GM04503 (cell line): ENCODE measurements around the gene TDO2.
"Not testable (repeated sequence)": the region's sequence is repeated elsewhere in the genome, so short reads cannot be mapped to it uniquely, and the experiment has no call there.

Experiments used
- DNase-seq: peaks from one replicate; pipeline ENCODE4 v3.0.0-alpha.2; 2012; ENCODE audit warnings: low read depth

The TDO2 gene

DNA sequence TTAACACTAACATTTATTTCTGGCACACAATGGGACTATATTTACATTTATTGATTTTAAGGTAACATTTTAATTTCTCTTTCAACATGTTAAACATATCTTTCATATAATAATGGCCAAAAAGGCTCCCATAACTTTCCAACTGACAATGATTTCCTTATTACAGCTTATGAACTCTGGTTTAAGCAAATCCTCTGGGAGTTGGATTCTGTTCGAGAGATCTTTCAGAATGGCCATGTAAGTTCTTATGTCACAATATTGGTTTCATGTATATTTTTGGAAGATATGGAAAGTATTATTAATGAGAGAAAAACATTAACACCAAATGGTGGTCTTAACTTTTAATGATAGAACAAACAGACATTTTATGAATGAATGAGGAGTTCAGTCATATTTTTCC, 4.1 kb downstream of the TDO2 start:
- DNase-seq = no peak

DNA sequence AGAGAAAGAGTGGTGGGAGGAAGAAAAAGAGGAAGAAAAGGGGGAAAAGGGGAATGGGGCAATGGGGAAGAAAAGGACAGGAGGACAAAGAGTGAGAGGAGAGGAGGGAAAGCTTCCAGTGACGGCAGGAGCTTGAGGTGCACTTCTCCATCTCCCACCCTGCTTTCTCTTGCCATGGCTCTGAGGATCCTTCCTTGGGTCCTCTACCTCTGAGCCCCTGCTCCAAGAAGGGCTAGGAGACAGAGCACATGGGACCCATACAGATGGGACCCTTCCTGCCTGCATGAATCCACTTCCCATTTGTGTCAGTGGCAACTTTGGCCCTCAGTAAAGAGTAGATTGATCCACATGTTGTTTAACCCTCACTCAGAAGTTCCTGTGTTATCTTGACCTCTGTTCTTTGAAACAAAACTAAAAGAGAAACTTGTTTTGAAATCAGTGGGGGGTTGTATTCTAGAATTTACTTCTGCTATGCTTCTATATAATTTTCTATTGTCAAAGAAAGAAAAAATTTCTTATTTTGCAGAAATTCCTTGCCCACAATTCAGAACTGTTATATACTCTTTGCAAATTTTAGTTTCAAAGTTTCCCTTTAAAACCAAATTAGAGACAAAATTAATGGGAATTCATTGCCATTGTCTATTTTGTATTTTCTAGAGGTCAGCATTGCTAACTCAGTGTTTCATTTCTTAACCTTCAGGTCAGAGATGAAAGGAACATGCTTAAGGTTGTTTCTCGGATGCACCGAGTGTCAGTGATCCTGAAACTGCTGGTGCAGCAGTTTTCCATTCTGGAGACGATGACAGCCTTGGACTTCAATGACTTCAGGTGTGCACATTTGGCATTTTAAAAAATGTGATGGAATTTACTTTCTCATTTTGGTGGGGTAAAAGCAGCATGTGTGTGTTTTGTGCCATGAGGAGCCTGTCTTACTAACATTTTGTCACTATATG, 5.0 kb downstream of the TDO2 start:
- DNase-seq = no peak

DNA sequence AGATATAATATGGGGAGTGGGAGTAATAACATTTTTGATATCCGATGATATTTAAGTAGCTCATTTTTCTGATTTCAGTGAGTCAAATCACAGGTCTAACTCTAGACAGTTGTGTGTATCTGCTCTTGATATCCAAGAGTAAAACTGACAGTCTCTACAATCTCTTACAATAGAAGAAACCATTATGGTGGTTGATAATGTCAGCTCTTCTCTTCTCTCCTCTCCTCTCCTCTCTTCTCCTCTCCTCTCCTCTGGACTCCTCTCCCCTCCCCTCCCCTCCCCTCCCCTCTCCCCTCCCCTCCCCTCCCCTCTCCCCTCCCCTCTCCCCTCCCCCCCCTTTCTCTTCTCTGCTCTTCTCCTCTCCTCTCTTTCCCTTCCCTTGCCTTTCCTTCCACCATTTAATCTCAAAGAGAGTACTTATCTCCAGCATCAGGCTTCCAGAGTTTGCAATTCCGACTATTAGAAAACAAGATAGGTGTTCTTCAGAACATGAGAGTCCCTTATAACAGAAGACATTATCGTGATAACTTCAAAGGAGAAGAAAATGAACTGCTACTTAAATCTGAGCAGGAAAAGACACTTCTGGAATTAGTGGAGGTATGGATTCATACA, 6.2 kb downstream of the TDO2 start:
- DNase-seq = no peak

DNA sequence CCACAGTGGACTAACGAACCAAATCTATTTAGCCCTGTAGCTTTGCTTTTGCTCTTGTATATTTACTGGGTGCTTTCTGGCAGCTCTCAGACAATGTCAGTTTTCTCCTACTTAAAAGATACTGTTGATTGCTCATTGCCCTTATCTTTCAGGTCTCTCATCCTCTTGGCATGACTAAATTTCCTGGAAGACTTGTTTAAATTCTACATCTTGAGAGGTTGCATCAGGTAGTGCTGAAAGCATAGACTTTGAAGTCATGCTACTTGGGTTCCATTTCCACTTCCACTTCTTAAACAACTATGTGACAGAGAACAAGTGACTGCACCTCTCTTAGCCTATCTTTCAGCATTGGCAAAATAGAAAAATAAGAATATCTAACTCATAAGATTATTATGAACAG, 8.4 kb downstream of the TDO2 start:
- DNase-seq = no peak

DNA sequence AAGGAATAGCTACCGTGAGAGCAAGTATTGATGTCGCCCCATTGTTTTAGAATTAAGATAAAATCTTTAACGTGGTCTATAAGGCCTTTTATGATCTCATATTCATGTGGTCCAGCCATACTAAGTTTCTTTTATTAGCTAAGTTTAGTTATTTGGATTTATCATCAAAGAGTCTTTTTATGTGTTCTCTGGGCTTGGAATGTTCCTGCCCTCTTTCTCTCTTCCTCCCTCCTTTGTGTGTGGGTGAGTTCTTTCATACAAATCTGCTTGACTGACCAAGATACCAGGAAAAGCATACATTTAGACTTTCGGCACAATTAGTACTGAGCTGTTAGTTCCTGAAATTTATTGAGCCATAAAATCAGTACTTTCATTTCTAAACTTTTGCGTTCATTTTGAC, 11.3 kb downstream of the TDO2 start:
- no peak for DNase-seq

DNA sequence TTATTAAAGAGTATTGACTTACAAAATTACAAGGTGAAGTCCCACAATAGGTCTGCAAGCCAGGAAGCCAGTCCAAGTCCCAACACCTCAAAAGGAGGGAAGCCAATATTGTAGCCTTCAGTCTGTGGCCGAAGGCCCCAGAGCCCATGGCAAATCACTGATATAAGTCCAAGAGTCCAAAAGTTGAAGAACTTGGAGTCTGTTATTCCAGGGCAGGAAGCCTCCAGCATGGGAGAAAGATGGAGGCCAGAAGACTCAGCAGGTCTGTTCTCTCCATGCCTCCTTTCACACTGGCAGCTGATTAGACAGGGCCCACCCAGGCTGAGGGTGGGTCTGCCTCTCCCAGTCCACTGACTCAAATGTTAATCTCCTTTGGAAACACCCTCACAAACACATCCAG, 18.1 kb downstream of the TDO2 start:
- DNase-seq = no peak

DNA sequence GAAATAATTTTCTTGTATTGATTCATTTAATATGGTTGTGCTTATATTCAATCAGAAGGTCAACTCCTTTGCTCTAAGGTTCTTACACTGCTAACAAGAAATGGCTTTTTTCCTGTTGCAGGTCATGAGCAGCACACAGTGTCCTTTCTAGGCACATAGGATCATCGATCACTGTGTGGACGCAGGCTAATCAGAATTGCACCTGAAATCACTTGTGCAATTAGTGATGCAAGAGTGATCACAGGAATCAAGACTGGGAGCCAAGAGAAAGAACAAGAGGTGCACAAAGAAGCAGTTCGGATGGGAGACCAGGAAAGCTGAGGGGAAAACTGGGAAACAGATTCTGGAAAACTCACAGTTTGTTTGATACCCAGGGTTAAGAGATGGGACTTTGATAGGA, 21.1 kb downstream of the TDO2 start:
- no peak for DNase-seq

DNA sequence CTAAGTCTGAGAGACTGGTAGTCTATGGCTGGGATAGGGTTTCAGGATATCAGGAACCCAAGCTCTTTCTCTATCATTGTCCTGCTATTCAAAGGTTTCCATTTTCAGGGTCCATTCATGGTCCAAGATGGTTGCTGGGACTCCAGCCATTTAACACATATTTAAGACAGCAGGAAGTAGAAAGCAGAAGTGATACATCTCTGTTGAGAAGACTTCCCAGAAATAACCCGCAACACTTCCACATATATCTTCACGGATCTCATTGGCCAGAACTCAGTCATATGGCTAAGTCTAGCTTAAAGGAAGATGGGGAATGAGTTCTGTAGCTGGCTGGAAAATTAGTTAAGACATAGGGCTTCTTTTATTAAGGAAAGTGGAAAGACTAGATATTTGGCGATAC, 26.3 kb downstream of the TDO2 start:
- DNase-seq = no peak

DNA sequence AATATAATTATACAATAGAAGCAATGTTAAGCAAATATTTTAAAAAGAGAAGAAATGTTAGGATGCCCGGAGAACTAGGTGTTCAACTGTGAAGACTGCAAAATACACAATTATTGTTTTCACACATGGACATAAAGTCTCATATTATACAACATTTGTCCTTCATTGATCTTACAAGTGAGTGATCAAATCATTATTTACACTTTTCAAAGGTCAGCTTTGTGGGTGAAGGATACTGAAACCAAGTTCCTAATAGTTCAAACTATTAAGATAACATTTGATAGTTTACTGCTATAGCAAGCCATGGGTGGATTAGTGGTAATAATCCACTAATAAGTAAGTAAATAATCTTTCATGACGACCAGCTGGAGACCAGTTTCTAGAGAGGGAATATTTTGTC, 26.8 kb downstream of the TDO2 start:
- DNase-seq = no peak

DNA sequence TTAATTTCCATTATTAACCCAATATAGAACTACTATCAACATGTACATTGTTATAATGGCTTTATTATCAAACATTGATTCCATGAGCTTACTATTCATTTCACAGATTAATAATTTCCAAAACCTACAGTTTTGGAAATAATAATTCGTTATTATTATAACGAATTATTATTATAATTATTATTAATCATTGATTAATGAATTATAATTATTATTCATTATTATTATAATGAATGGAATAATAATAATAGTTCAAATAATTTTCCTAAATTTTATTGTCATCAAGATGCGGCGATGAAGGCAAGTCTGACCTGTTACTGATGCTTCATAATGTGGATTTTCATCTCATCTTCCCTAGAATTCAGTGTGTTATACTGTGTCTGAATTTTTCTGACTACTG, 28.1 kb downstream of the TDO2 start:
- DNase-seq = no peak

DNA sequence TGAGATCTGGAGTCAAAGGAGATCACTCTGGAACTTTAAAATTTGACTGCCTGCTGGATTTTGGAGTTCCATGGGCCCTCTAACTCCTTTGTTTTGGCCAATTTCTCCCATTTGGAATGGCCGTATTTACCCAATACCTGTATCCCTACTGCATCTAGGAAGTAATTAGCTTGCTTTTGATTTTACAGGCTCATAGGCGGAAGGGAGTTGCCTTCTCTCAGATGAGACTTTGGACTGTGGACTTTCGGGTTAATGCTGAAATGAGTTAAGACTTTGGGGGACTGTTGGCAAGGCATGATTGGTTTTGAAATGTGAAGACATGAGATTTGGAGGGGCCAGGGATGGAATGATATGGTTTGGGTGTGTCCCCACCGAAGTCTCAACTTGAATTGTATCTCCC, 31.1 kb downstream of the TDO2 start:
- DNase-seq = not testable (repeated sequence)

DNA sequence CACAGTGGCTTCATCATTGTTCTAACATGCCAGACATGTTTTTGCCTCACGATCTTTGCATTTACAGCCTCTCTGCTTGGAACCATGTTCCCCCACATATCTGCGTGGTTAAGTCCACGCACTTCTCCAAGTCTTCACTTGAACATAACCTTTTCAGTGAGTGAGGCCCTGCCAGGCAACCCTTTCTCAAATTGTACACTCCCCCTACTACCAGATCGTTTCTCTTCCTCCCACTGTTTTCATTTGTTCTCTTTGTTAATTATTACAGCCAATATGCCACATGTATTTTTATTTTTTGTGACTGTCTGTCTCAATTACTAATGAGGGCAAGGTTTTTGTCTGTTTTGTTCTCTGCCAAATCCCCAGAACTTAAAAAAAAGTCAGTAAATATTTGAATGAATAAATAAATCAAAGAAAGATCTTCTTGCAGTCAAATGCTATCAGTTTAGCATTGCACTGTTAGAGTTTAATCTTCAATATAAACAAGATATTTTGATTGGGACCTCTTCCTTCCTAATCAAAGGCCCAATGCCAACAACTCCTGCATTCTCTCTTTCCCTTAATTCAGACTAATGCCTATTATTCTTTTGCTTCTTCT, 32.0 kb downstream of the TDO2 start:
- DNase-seq = no peak

DNA sequence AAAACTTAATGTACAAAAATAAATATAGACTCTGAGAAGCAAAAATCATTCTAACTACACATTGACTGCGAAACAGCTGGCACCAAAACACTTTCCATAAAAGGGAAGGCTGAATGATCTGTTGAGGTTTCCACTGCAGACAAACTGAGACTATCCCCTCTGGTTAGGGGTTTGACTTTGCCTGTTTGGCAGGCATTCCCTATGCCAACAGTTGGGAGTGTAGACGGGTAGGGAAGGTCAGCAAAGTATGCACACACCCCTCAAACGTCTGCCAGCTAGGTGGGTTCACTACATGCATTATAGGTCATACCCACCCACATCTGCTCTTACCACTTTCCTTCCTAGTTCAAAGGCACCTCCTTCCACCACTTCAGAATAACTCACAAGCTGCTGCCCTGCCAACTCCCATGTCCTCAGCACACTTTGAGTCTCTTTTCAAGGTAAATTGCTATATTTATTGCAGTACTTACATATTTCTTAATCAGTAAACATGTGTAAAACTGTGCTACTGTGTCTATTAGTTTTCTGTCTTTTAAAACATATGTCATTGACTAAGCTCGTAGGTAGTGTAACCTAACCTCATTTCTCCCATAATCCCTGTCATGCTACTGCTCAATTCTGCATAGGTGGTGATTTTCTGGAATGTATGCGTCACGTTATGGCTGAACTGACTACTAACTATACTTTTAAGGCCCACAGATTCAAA, 37.7 kb downstream of the TDO2 start:
- no peak for DNase-seq

DNA sequence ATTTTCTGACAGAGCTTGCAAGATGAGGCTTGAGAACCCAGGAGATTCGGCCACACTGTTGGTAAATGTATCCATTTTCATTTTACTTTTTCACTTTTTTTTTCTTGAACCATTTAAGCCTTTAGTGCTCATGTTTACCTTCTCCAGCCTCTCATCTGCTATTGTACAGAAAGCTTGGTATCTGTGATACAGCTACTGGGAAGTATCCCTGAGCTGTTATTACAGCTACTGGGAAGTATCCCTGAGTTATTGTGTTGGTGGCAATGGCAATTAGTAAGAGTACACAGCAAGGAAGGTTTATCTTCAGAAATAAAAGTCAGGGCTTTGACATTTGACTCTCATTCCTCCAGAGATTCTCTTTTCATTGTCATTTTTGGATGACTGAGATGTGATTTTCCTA, 38.3 kb downstream of the TDO2 start:
- DNase-seq = no peak

DNA sequence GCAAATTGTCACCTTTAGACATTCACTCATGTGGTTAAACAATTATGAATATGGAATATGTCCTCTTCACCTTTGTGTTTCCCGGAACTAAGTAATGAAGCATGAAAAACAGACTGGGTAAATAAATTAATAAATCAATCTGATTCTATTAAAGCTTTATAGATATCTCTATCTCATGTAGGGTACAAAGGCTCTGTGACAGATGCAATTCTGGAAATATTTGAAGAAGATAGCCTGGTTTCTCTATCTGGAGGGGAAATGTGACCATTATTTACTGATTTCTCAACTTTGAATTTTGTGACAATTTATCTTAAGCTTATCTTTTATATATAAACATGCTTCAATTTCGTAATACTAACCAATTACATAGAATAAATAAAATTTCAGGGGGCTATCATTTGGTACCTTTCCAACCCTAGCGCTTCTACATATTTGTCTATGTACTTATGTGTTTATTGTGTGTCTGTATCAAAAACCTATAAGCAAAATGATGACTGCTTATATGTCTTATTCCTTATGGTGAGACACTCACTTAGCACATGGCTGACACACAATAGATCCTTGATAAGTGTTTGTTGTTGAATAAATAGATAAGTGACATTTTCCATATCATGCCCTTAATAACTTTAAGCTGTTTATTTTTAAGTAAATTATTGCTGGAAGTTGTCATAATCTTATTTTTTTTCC, 40.3 kb downstream of the TDO2 start:
- no peak for DNase-seq

DNA sequence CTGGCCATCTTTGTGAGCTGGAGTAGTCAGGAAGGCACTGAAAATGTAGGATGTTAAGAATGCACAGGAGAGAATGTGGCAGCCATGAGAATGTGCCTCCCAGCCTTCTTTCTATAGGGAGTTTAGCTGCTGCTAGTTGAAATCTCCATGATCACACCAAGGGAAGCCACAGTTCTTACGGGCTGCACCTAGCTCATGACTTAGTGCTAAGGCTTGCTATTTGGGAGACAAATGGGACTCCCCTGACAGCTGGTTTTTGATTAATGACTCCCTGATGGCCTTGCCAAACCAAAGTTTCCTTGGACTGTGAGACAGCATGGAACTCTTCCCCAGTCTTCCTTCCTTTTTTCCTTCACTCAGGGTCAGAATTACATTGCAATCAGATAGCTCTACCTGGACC, 41.0 kb downstream of the TDO2 start:
- DNase-seq = no peak

DNA sequence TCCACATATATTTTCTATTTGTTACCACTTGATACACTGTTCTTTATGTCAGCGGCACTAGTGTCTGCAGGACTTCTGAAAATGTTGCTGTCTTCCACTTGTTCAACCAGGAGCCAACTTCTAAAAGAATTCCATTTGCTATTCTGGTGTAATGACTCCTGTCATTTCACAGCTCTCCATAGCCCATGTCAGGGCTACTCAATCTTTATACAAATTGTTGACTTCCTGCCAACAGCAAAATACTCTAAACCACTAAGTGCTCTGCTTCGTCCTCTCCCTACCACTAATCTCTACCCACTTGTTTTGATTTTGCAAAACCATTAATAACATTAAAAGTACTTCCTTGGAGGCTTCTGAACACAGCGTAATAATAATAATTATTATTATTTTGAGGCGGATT, 43.0 kb downstream of the TDO2 start:
- no peak for DNase-seq

DNA sequence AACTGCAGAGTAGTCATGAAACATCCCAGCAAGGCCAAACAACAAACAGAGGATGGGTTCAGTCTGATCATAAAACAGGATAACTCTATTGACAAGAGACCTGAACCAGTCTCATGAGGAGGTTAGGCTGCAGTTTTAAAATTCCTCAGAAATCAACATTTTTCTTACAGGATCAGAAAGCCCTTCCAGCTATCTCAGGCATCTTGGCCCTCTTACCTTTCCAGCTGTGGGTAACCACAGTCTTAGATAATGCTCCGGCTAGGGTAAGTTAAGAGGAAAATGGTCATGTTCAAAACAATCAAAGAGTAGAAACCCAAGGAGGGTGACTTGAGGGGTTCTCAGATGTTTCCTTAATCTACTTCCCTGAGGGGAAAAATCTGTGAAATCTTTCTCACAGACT, 45.0 kb downstream of the TDO2 start:
- DNase-seq = no peak

DNA sequence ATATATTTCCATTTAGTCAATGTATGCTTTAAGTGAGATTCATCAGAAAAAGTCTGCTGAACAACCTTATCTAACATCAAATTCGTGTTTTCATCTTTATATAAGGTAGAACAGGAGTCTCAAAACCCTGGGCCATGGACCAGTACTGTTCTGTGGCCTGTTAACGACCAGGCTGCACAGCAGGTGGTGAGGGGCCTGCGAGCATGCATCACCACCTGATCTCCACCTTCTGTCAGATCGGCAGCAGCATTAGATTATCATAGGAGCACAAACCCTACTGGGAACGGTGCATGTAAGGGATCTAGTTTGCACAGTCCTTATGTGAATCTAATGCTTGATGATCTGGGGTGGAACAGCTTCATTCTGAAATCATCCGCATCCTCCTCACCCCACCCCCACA, 47.0 kb downstream of the TDO2 start:
- no peak for DNase-seq

DNA sequence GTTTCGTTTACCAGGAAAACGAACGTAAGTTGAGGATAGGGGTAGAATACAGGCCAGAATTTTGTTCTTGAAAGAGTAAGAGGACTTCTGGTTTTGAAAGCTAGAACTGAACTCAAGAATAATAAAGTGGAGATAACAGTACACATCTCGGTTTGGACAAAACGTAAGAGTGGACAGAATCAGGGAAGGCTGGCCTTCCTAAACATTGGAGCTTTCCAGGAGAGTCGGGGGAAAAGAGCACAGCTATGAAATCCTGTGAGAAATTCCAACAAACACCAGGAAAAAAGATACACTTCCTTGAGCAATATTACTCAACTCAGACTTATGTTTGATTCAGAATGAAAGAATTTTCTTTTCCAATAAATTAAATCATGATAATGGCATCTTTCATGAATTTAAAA, 49.0 kb downstream of the TDO2 start:
- no peak for DNase-seq

DNA sequence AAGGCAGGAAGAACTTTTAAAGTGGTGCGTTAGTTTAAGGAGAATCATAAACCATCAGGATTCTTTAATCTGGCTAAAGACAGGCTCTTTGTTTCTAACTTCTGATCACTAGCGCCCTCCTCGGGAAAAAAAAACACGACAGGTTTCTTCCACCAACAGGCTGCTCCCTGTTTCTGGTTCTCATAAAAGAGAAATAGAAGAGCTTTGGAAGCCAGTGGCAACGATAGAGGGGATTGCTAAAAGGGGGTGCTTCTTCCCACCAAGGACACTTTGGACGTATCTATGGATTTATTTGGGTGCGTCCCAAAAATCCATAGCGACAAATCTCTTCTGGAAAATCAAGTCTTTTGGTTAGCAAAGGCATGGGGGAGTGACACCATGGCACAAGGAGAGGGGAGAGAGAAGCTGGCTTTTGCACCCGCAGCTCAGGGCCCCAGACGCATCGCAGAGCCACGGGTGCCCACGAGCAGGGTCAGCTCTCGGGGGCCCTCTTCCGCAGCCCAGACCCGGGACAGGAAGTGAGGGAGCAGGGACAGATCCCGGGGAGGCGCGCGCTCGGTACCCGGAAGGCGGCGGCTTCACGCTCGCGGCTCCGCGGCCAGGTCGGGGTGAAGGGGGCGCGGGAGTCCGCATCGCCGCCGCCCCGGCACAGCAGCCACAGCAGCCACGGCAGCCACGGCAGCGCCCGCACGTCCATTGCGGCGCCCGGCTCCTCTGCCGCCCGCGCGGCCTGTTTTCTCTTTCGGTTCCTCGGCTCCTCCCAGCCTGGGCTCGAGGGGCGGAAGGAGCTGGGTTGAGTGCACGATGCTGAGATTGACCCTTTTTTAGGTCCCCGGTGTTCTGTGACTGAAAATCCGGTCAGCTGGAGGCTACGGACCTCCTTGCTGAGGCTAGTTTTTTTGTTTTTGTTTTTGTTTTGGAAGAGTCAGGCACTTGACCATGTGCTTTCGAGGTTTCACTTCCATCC, 49.9 kb downstream of the TDO2 start, which contains the start of gene CTSO:
Gene CTSO (minus strand): TSS at position 716 of the 967 bp plus-strand sequence. CDS start 19 bp downstream, at position 697.
- no peak for DNase-seq
